Brain microvascular endothelial cell (primary cell): ENCODE data around the gene ISG20.
"Not testable (repeated sequence)": the region's sequence is repeated elsewhere in the genome, so short reads cannot be mapped to it uniquely, and the experiment has no call there.

ENCODE experiments used
- DNase-seq: peaks from one replicate; pipeline ENCODE4 v3.0.0-alpha.2; 2020
- H3K27ac ChIP-seq: fragments of 250-450 bp; sonication (Bioruptor Pico); 2 replicates; pipeline ENCODE4 v1.5.1; 2020; ENCODE audit warnings: mild to moderate bottlenecking, moderate library complexity
- H3K27me3 ChIP-seq: fragments of 250-450 bp; sonication (Bioruptor Pico); replicated peaks from 2 replicates; pipeline ENCODE4 v1.5.1; 2020; ENCODE audit warnings: mild to moderate bottlenecking
- H3K36me3 ChIP-seq: fragments of 250-450 bp; sonication (Bioruptor Pico); replicated peaks from 2 replicates; pipeline ENCODE4 v1.5.1; 2020; ENCODE audit warnings: mild to moderate bottlenecking
- H3K4me3 ChIP-seq: 2 replicates; pipeline ENCODE4 v1.5.1; 2011; ENCODE audit warnings: low read depth, mild to moderate bottlenecking, control low read depth, low read length, moderate library complexity
- CTCF ChIP-seq: IDR thresholded peaks from 2 replicates; pipeline ENCODE4 v1.5.1; 2011; ENCODE audit warnings: low read depth, mild to moderate bottlenecking, moderate library complexity, low read length, control low read depth, inconsistent platforms; ENCODE audit errors: missing control alignments
- in situ Hi-C: cut with HindIII; loops from 2 replicates; pipeline ENCODE4 v1.10.0; 2017; ENCODE audit warnings: low sequenced_read_pairs, low pct_ligation_motif_present

The ISG20 gene

GRCh38 chr15:88630141-88630721 lies 8.6 kb upstream of the ISG20 start:
- no peak overlapping the region for H3K27ac ChIP-seq
- H3K27me3 ChIP-seq = no peaks in the 10 kb centered on the region
- H3K36me3 ChIP-seq = peaks cover 68% of the 10 kb centered on the region
- TF ChIP-seq CTCF = no peak
- DNase-seq = no peak
- no peak overlapping the region for H3K4me3 ChIP-seq
- in situ Hi-C loops = no loop called here

GRCh38 chr15:88630798-88631463 lies 7.9 kb upstream of the ISG20 start:
- no peak for TF ChIP-seq CTCF
- DNase-seq = no peak
- no peak overlapping the region for H3K27ac ChIP-seq
- in situ Hi-C loops = no loop called here
- no peak overlapping the region for H3K4me3 ChIP-seq
- H3K36me3 ChIP-seq = peaks cover 70% of the 10 kb centered on the region
- no peaks in the 10 kb centered on the region for H3K27me3 ChIP-seq

GRCh38 chr15:88631464-88632028 lies 7.3 kb upstream of the ISG20 start:
- Histone ChIP-seq H3K36me3 (peaks cover 65% of the 10 kb centered on the region), H3K4me3 (no peak overlapping the region), H3K27ac (no peak overlapping the region), H3K27me3 (no peaks in the 10 kb centered on the region)
- in situ Hi-C loops = no loop called here
- DNase-seq = no peak
- TF ChIP-seq CTCF = no peak

- H3K4me3 ChIP-seq, in situ Hi-C loops, H3K27ac ChIP-seq, DNase-seq, H3K27me3 ChIP-seq: not testable (repeated sequence)
- H3K36me3 ChIP-seq = peaks cover 55% of the 10 kb centered on the region
Observed at GRCh38 chr15:88632797-88633196, 6.0 kb upstream of the ISG20 start.

GRCh38 chr15:88634449-88634848 lies 4.4 kb upstream of the ISG20 start:
- Histone ChIP-seq H3K4me3 (no peak overlapping the region), H3K27ac (no peak overlapping the region), H3K27me3 (no peaks in the 10 kb centered on the region), H3K36me3 (peaks cover 39% of the 10 kb centered on the region)
- no peak for TF ChIP-seq CTCF
- in situ Hi-C loops = no loop called here
- no peak for DNase-seq

GRCh38 chr15:88635318-88635717 lies 3.5 kb upstream of the ISG20 start:
- no peak for DNase-seq
- TF ChIP-seq CTCF = no peak
- H3K27me3 ChIP-seq = no peaks in the 10 kb centered on the region
- H3K27ac ChIP-seq = no peak overlapping the region
- H3K4me3 ChIP-seq = no peak overlapping the region
- in situ Hi-C loops = no loop called here
- peaks cover 30% of the 10 kb centered on the region for H3K36me3 ChIP-seq
